IMR-90 (cell line): ENCODE data around the gene GPR75. TPM values are rescaled to one million over a fixed set of nuclear protein-coding genes. Genes with fewer than 3 reads are reported as not detected.
"Not testable (repeated sequence)": the region's sequence is repeated elsewhere in the genome, so short reads cannot be mapped to it uniquely, and the experiment has no call there.

Source experiments
- ATAC-seq: fragments of 200-7000 bp; cut with Tn5 transposase; 2 replicates; pipeline ENCODE4 v1.9.1; 2020; ENCODE audit warnings: low read depth, mild to moderate bottlenecking, moderate library complexity
- BruUV-seq: library from RNA; stranded (reverse); fragments of 400-500 nt; replicated peaks from 2 replicates; lab custom pipeline; 2021; lab: Mats Ljungman, UMichigan
- CTCF ChIA-PET: fragments of 300-600 bp; formaldehyde crosslinking; extraction: SDS; loops from one replicate; lab custom pipeline; 2021; ENCODE audit warnings: antibody characterized with exemption; lab: Yijun Ruan, JAX
- POLR2A ChIA-PET: fragments of 300-600 bp; sonication (Branson Sonifier 250); formaldehyde crosslinking; loops from one replicate; lab custom pipeline; 2022; ENCODE audit warnings: antibody characterized with exemption; ENCODE audit not compliant: unreplicated experiment; lab: Charles Lee
- DNase-seq: peaks from one replicate; pipeline ENCODE4 v3.0.0; 2013
- H2AFZ ChIP-seq: replicated peaks from 2 replicates; pipeline ENCODE3; 2013; ENCODE audit warnings: low read length, mild to moderate bottlenecking; ENCODE audit not compliant: poor library complexity
- H2AK5ac ChIP-seq: 2 replicates; pipeline ENCODE4 v1.6.1; 2013; ENCODE audit warnings: low read depth, low read length, inconsistent platforms
- H2AK9ac ChIP-seq: replicated peaks from 2 replicates; pipeline ENCODE3; 2013; ENCODE audit warnings: mild to moderate bottlenecking, low read depth, low read length, moderate library complexity; ENCODE audit not compliant: poor library complexity
- H2BK120ac ChIP-seq: 2 replicates; pipeline ENCODE4 v1.6.1; 2013; ENCODE audit warnings: low read depth, low read length, inconsistent platforms
- H2BK15ac ChIP-seq: 3 replicates; pipeline ENCODE4 v1.6.1; 2013; ENCODE audit warnings: low read depth, low read length, inconsistent platforms
- H2BK20ac ChIP-seq: 2 replicates; pipeline ENCODE4 v1.6.1; 2013; ENCODE audit warnings: low read depth, mild to moderate bottlenecking, inconsistent platforms, low read length, moderate library complexity
- H2BK5ac ChIP-seq: 2 replicates; pipeline ENCODE4 v1.6.1; 2013; ENCODE audit warnings: mild to moderate bottlenecking, low read depth, low read length, inconsistent platforms; ENCODE audit not compliant: poor library complexity, severe bottlenecking
- H3K14ac ChIP-seq: replicated peaks from 2 replicates; pipeline ENCODE4 v1.6.1; 2013; ENCODE audit warnings: low read depth, low read length, inconsistent platforms
- H3K18ac ChIP-seq: 2 replicates; pipeline ENCODE4 v1.6.1; 2013; ENCODE audit warnings: low read depth, low read length, control low read depth
- H3K23ac ChIP-seq: 2 replicates; pipeline ENCODE4 v1.6.1; 2013; ENCODE audit warnings: low read depth, low read length, inconsistent platforms
- H3K27ac ChIP-seq: 2 replicates; pipeline ENCODE4 v1.5.1; 2013; ENCODE audit warnings: mild to moderate bottlenecking, control low read depth, low read length; ENCODE audit not compliant: insufficient read depth
- H3K27me3 ChIP-seq: 2 replicates; pipeline ENCODE4 v1.6.1; 2013; ENCODE audit warnings: low read length; ENCODE audit not compliant: control insufficient read depth, insufficient read depth
- H3K36me3 ChIP-seq: 2 replicates; pipeline ENCODE4 v1.6.1; 2013; ENCODE audit warnings: low read length, mixed read lengths; ENCODE audit not compliant: control insufficient read depth, insufficient read depth
- H3K4ac ChIP-seq: 2 replicates; pipeline ENCODE4 v1.6.1; 2013; ENCODE audit warnings: low read depth, low read length, inconsistent platforms
- H3K4me1 ChIP-seq: 2 replicates; pipeline ENCODE4 v1.6.1; 2013; ENCODE audit warnings: low read length, mixed read lengths; ENCODE audit not compliant: control insufficient read depth, insufficient read depth
- H3K4me2 ChIP-seq: 2 replicates; pipeline ENCODE4 v1.6.1; 2013; ENCODE audit warnings: low read depth, mild to moderate bottlenecking, control low read depth, low read length, moderate library complexity
- H3K4me3 ChIP-seq: 2 replicates; pipeline ENCODE4 v1.5.1; 2013; ENCODE audit warnings: low read depth, mild to moderate bottlenecking, control low read depth, low read length, moderate library complexity; ENCODE audit not compliant: insufficient read depth
- H3K56ac ChIP-seq: 2 replicates; pipeline ENCODE4 v1.6.1; 2013; ENCODE audit warnings: low read length, inconsistent platforms; ENCODE audit not compliant: insufficient read depth; ENCODE audit errors: extremely low read depth
- H3K79me1 ChIP-seq, 2 experiments: 2 replicates each; pipeline ENCODE4 v1.6.1; 2013; ENCODE audit warnings: low read length in 2 of 2, inconsistent platforms in 1 of 2, low read depth in 1 of 2
- H3K9ac ChIP-seq: 2 replicates; pipeline ENCODE4 v1.6.1; 2013; ENCODE audit warnings: low read depth, low read length, control low read depth
- H3K9me1 ChIP-seq: 2 replicates; pipeline ENCODE4 v1.6.1; 2013; ENCODE audit warnings: low read length, inconsistent platforms; ENCODE audit not compliant: insufficient read depth
- H3K9me3 ChIP-seq: 2 replicates; pipeline ENCODE4 v1.6.1; 2013; ENCODE audit warnings: low read length; ENCODE audit not compliant: control insufficient read depth, insufficient read depth
- H4K20me1 ChIP-seq: 2 replicates; pipeline ENCODE4 v1.6.1; 2013; ENCODE audit warnings: low read length, inconsistent platforms; ENCODE audit not compliant: insufficient read depth
- H4K5ac ChIP-seq: 2 replicates; pipeline ENCODE4 v1.6.1; 2013; ENCODE audit warnings: mild to moderate bottlenecking, low read depth, low read length, control low read depth
- H4K8ac ChIP-seq, 2 experiments: 2 replicates each; pipeline ENCODE4 v1.6.1; 2013; ENCODE audit warnings: low read depth in 2 of 2, low read length in 2 of 2, control low read depth in 1 of 2, inconsistent platforms in 1 of 2
- H4K91ac ChIP-seq: 2 replicates; pipeline ENCODE4 v1.6.1; 2013; ENCODE audit warnings: low read depth, low read length, inconsistent platforms; ENCODE audit not compliant: insufficient read depth
- WGBS, 2 experiments: methylation state at CpG; one replicate each; pipeline versions ENCODE4 v1.1.5 to v1.1.7; 2013; ENCODE audit warnings: missing lambda C conversion rate in 2 of 2; ENCODE audit not compliant: insufficient read length in 1 of 2; ENCODE audit errors: extremely low coverage in 2 of 2; 5-methylcytosine and 5-hydroxymethylcytosine counted together
- dilution Hi-C: fragments of 300-500 bp; cut with HindIII; formaldehyde crosslinking; loops from one replicate; pipeline ENCODE4 v1.14.3; 2018; ENCODE audit warnings: low sequenced_read_pairs; ENCODE audit not compliant: unreplicated experiment
- in situ Hi-C: fragments of 300-500 bp; cut with MboI; formaldehyde crosslinking; loops from 3 replicates; pipeline ENCODE4 v1.14.3; 2019; ENCODE audit warnings: low sequenced_read_pairs, inconsistent platforms, mixed read lengths
- intact Hi-C: fragments of 100-400 bp; cut with micrococcal nuclease; formaldehyde crosslinking; loops from 2 replicates; pipeline ENCODE4 v1.10.0; 2022
- polyA plus RNA-seq, 3 experiments: library from polyadenylated mRNA; depleted of rRNA; stranded (reverse); fragments of >200 nt; gene quantifications; 2 replicates each; pipeline ENCODE4 v1.2.3, GENCODE V29; 2012; ENCODE audit warnings: low replicate concordance in 1 of 3
- total RNA-seq: library from RNA; depleted of rRNA; stranded (reverse); fragments of >200 nt; gene quantifications from 2 replicates; pipeline ENCODE4 v1.2.3, GENCODE V29; 2012

Gene GPR75
- total and polyA plus RNA-seq, 2 of the 4 experiments (the other 2 are of a cell fraction): 1.4 to 2.1 TPM

GRCh38 chr2:53823639-53824038 lies 36.1 kb downstream of the GPR75 start:
- H3K4me1 ChIP-seq, dilution Hi-C loops, H3K9me3 ChIP-seq, H3K9me1 ChIP-seq, H2BK20ac ChIP-seq, H3K4ac ChIP-seq, H3K18ac ChIP-seq, H4K8ac ChIP-seq, H2BK15ac ChIP-seq, H2AK9ac ChIP-seq, ATAC-seq, POLR2A ChIA-PET, H4K91ac ChIP-seq, H2BK5ac ChIP-seq, H3K27ac ChIP-seq, H3K4me3 ChIP-seq, in situ Hi-C loops, BruUV-seq, H4K20me1 ChIP-seq, H3K9ac ChIP-seq, H2BK120ac ChIP-seq, H2AK5ac ChIP-seq, H3K23ac ChIP-seq, H2AFZ ChIP-seq, H3K4me2 ChIP-seq, H3K14ac ChIP-seq, intact Hi-C loops, H3K79me1 ChIP-seq, H4K5ac ChIP-seq, DNase-seq, H3K27me3 ChIP-seq, H3K56ac ChIP-seq, CTCF ChIA-PET: not testable (repeated sequence)
- peaks cover 12% of the 10 kb centered on the region for H3K36me3 ChIP-seq
- WGBS, 2 experiments: no CpG with 5 or more reads among the region's 9 CpGs
